GM12878 (cell line): ENCODE results near the gene GCH1. TPM values are rescaled to one million over a fixed set of nuclear protein-coding genes. Genes with fewer than 3 reads are reported as not detected.

Experiments
- JUNB ChIP-seq: IDR thresholded peaks from 2 replicates; pipeline ENCODE4 v1.6.1; 2016; ENCODE audit warnings: antibody characterized with exemption, mild to moderate bottlenecking
- KDM1A ChIP-seq: fragments of 200-600 bp; sonication (generic); IDR thresholded peaks from 2 replicates; pipeline ENCODE4 v1.6.1; 2016; ENCODE audit warnings: borderline replicate concordance
- KLF5 ChIP-seq: fragments of 450-650 bp; IDR thresholded peaks from 2 replicates; pipeline ENCODE4 v1.6.1; 2014; ENCODE audit warnings: mild to moderate bottlenecking; ENCODE audit not compliant: partially characterized antibody
- PAX8 ChIP-seq: fragments of 450-650 bp; IDR thresholded peaks from 2 replicates; pipeline ENCODE4 v1.6.1; 2017; ENCODE audit warnings: mild to moderate bottlenecking, moderate library complexity
- SRF ChIP-seq, 2 experiments: IDR thresholded peaks; 2 replicates each; pipeline ENCODE4 v1.6.1; 2011; ENCODE audit warnings: low read depth in 2 of 2, low read length in 2 of 2, mild to moderate bottlenecking in 1 of 2, moderate library complexity in 1 of 2
- STAT3 ChIP-seq: IDR thresholded peaks from 2 replicates; pipeline ENCODE4 v1.6.1; 2011; ENCODE audit warnings: low read depth, low read length, improper control_type of control experiment
- ZNF217 ChIP-seq: fragments of 450-650 bp; IDR thresholded peaks from 2 replicates; pipeline ENCODE4 v1.6.1; 2017; ENCODE audit warnings: antibody characterized with exemption, mild to moderate bottlenecking
- polyA plus RNA-seq, 11 experiments: library from polyadenylated mRNA; depleted of rRNA in 4 of 11; unstranded in 6 of 11; stranded (reverse) in 5 of 11; fragments of >200 nt; fragmentation: Nextera tagmentation in 4 of 11; fragmentation: Illumina TruSeq in 1 of 11; extraction: Ambion mirVana in 4 of 11; extraction: Trizol in 1 of 11; gene quantifications; 1 replicate in 1 of 11; 2 replicates in 10 of 11; pipeline versions ENCODE4 v1.2.1 to v1.2.3, GENCODE V29; 2011 to 2016; ENCODE audit warnings: inconsistent platforms in 2 of 11, missing spikeins in 2 of 11, low read depth in 1 of 11
- total RNA-seq, 4 experiments: library from RNA; depleted of rRNA in 3 of 4; stranded (reverse); fragments of >200 nt in 3 of 4; fragmentation: Illumina TruSeq in 1 of 4; extraction: Trizol in 1 of 4; gene quantifications; 2 replicates each; pipeline versions ENCODE4 v1.2.1 to v1.2.3, GENCODE V29; 2013 to 2021
- TF ChIP-seq, protein P1 (sequence below), 3 experiments: IDR thresholded peaks in 2 of 3; conservative IDR thresholded peaks in 1 of 3; 2 replicates each; pipeline ENCODE4 v1.5.1; 2011; ENCODE audit warnings: low read depth in 3 of 3, low read length in 3 of 3, mild to moderate bottlenecking in 3 of 3, control low read depth in 2 of 3, moderate library complexity in 2 of 3, inconsistent platforms in 1 of 3, mixed read lengths in 1 of 3; ENCODE audit not compliant: control insufficient read depth in 2 of 3, insufficient read depth in 1 of 3; ENCODE audit errors: extremely low read depth in 1 of 3
- TF ChIP-seq, protein P2 (sequence below): IDR thresholded peaks from 2 replicates; pipeline ENCODE4 v1.6.1; 2011; ENCODE audit warnings: borderline replicate concordance, low read depth, mild to moderate bottlenecking, moderate library complexity, mixed read lengths, low read length; ENCODE audit not compliant: insufficient read depth; ENCODE audit errors: extremely low read length
- TF ChIP-seq, protein P3 (sequence below): fragments of 450-650 bp; IDR thresholded peaks from 2 replicates; pipeline ENCODE4 v1.6.1; 2017; ENCODE audit warnings: low read depth, mild to moderate bottlenecking, moderate library complexity

The GCH1 gene
- total and polyA plus RNA-seq, 10 of the 15 experiments (the other 5 are each of a cell fraction or from before 2014, with no cell fraction given) = 25.1 to 37.0 (median 33.8) TPM

DNA sequence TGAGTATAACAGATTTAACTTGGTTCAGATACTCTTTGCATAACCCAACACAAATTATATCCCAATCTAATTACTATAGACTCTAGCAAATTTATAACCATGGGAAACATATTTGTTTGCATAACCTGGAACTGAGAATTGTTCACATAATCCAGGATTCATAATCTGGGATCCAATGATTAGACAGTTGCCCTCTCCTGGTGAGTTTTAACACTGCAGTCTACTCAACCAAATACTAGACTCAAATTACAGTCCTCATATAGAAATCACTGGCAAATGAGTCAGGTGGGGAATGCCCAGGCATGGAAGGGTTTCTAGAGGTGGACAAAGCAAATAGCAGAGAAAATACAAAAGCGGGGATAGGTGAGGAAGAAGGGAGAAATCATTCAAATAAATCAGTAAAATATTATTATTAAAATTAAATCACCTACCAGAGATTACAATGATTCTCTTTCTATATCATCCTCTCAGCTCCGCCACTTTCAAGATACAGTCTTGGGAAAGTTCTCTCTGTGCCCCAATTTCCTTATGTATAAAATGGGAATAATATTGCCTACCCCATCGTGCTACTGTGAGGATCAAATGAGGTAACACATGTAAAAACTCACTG, 9.4 kb downstream of the GCH1 start (continued):
- TF ChIP-seq, protein P1, sequence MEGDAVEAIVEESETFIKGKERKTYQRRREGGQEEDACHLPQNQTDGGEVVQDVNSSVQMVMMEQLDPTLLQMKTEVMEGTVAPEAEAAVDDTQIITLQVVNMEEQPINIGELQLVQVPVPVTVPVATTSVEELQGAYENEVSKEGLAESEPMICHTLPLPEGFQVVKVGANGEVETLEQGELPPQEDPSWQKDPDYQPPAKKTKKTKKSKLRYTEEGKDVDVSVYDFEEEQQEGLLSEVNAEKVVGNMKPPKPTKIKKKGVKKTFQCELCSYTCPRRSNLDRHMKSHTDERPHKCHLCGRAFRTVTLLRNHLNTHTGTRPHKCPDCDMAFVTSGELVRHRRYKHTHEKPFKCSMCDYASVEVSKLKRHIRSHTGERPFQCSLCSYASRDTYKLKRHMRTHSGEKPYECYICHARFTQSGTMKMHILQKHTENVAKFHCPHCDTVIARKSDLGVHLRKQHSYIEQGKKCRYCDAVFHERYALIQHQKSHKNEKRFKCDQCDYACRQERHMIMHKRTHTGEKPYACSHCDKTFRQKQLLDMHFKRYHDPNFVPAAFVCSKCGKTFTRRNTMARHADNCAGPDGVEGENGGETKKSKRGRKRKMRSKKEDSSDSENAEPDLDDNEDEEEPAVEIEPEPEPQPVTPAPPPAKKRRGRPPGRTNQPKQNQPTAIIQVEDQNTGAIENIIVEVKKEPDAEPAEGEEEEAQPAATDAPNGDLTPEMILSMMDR (IDR thresholded peaks at IDR 0.05 in 2 of 3, conservative IDR thresholded peaks at IDR 0.05 in 1 of 3; ENCODE audit: control insufficient read depth in 2 of 3, extremely low read depth in 1 of 3, insufficient read depth in 1 of 3, low read depth in 3 of 3, low read length in 3 of 3) = peak; percentile 55 to 78 (median 67)
- no peak for TF ChIP-seq KDM1A
- no peak for TF ChIP-seq STAT3
- TF ChIP-seq, protein P2, sequence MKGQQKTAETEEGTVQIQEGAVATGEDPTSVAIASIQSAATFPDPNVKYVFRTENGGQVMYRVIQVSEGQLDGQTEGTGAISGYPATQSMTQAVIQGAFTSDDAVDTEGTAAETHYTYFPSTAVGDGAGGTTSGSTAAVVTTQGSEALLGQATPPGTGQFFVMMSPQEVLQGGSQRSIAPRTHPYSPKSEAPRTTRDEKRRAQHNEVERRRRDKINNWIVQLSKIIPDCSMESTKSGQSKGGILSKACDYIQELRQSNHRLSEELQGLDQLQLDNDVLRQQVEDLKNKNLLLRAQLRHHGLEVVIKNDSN = no peak
- TF ChIP-seq JUNB = peak; percentile 12; the same call in 1 of the 2 replicates
- no peak for TF ChIP-seq ZNF217
- TF ChIP-seq KLF5 = no peak
- TF ChIP-seq, protein P3, sequence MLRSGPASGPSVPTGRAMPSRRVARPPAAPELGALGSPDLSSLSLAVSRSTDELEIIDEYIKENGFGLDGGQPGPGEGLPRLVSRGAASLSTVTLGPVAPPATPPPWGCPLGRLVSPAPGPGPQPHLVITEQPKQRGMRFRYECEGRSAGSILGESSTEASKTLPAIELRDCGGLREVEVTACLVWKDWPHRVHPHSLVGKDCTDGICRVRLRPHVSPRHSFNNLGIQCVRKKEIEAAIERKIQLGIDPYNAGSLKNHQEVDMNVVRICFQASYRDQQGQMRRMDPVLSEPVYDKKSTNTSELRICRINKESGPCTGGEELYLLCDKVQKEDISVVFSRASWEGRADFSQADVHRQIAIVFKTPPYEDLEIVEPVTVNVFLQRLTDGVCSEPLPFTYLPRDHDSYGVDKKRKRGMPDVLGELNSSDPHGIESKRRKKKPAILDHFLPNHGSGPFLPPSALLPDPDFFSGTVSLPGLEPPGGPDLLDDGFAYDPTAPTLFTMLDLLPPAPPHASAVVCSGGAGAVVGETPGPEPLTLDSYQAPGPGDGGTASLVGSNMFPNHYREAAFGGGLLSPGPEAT = no peak
- TF ChIP-seq SRF (IDR thresholded peaks at IDR 0.05; ENCODE audit: low read depth in 2 of 2, low read length in 2 of 2) = no peak
- no peak for TF ChIP-seq PAX8
- TF ChIP-seq, all 136 proteins: peak for 4
